IPS-18c (cell line): Measurements from ENCODE around the gene CRACDL.

Experiments used
- H3K4me3 ChIP-seq: 2 replicates; pipeline ENCODE4 v1.7.0; 2013; ENCODE audit warnings: low read depth, mild to moderate bottlenecking, low read length, moderate library complexity; ENCODE audit not compliant: insufficient read depth
- H3K9me3 ChIP-seq: one replicate; pipeline ENCODE4 v1.6.1; 2013; ENCODE audit warnings: mild to moderate bottlenecking, low read length, moderate library complexity; ENCODE audit not compliant: control insufficient read depth, insufficient read depth

Gene CRACDL

DNA sequence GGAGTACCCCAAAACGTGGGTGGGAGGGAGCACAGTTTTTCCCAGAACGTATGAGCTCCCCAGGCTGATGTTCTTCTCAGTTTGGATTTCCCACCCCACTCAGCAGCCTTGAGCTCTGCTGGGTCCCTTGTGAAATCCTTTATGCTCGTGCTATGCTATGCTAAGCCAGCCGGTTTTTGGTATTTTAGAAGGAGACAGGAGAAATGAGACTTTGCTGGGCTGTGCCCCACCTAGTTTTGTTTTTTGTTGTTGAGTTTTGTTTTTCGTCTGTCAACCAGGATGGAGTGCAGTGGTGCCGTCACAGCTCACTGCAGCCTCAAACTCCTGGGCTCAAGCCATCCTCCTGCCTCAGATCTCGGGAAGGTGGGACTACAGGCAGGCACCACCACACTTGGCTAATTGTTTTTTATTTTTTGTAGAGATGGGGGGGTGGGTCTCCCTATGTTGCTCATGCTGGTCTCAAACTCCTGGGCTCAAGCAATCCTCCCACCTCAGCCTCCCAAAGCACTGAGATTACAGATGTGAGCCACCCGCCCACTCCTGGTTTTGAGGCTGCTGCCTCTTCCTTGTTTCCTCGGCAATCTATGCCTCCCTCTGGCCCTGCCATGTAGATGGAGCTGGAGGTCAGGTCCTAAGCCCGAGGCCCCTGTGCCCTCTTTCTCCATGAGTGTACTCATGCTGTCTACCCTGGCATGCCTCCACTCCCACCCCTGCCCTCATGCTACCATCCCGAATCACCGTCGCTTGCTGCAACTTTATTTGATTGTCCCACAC lies 187.5 kb downstream of the CRACDL start:
- no peak overlapping the region for H3K4me3 ChIP-seq
- H3K9me3 ChIP-seq = no peaks in the 10 kb centered on the region

DNA sequence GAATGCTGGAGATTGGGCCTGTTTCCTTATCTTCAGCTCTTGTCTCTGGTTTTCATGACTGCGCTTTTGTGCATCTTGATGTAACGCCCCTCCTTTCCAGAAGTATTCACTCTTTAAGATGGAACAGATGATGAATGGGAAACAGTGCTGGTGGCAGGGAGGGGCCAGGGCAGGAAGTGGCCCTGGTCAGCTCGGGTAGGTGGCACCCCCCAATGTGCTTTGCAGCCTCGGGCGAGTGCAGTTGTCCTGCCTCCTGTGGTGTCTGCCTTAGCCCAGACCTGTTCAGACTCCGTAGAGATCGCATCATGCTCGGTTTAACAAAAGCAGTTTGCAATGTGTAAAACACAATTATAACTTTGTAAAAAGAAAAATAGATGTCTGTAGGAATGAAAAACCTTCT lies 188.1 kb downstream of the CRACDL start:
- Histone ChIP-seq H3K9me3 (no peaks in the 10 kb centered on the region), H3K4me3 (no peak overlapping the region)

DNA sequence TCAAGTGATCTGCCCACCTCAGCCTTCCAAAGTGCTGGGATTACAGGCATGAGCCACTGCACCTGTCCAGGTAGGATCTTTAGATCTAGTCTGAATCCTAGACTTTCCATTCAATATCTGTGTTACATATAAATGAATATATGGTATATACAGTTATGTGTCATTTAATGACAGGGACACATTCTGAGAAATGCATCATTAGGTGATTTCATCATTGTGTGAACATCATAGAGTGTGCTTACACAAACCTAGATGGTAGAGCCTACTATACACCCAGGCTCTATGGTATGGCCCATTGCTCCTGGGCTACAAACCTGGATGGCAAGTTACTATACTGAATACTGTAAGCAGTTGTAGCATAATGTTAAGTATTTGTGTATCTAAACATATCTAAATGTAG lies 189.6 kb downstream of the CRACDL start:
- Histone ChIP-seq H3K4me3 (no peak overlapping the region), H3K9me3 (no peaks in the 10 kb centered on the region)

DNA sequence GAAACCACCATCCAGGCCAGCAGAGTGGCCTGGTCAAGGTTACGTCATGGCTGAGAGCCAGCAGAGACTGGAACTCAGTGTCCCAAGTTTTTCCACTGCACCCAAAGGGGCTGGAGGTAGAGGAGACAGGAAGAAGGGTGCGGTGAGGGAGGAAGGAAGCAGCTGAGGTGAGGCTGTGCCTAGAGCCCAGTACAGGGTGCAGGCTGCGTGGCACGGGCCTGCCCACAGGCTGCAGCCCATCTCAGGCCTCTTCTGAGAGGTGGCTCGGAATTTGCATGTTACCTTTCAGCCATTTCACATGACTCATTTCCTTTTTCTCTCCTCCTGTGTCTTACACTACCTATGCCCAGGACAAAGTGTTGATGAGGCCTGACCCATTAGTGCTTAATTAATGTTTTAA lies 191.4 kb downstream of the CRACDL start:
- Histone ChIP-seq H3K9me3 (no peaks in the 10 kb centered on the region), H3K4me3 (no peak overlapping the region)
